ENCODE results near the gene C19orf67. TPM values are rescaled to one million over a fixed set of nuclear protein-coding genes. Genes with fewer than 3 reads are reported as not detected.

Gene C19orf67
- total and polyA plus RNA-seq, 10 donors, result 4.9 TPM; not detected in 9

DNA sequence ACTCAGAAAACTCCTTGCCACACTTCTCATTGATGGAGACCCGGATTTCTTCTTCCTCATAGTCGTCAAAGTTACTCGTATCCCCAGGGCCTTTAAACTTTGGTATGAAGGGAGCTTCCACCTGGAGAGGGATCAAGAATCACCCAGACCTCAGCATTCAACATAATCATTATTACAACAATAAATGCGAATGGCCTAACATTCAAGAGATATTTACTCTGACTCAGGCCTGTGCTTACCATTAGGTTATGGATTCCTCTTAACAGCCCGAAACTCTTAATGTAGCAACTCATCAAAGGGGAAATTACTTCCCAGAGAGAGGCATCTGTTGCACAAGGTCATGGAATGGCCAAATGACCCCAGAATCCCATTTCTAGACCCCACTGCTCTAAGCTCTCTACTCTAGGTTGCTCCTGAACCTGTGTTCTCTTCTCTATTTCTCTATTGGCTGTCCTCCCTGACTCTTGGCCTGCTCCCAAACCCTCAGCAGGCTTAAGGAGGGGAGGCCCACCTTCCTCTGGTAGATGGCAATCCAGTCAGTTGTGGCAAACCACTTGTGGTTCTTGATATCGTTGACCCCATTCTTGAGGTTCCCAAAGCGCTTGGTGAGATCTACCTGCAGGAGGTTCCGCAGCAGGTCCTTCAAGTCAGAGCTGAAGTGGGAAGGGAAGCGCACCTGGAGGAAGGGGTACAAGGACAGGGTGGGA is 7.7 kb upstream of the C19orf67 start:
- peaks cover 0 to 14% (median 11%) of the 10 kb centered on the region in 8 donors for H3K9me3 ChIP-seq
- intact Hi-C loops (cut with DNase I; ENCODE audit: low total_unique reads), result no loop called here
- no peak overlapping the region for H3K4me3 ChIP-seq
- no peak for DNase-seq
- WGBS, 5 donors, result 88 to 95% (median 93%) methylated on average over 9 of the region's 9 CpGs
- H3K36me3 ChIP-seq, result peaks cover 0 to 52% (median 26%) of the 10 kb centered on the region in 6 donors
- TF ChIP-seq, protein P1, sequence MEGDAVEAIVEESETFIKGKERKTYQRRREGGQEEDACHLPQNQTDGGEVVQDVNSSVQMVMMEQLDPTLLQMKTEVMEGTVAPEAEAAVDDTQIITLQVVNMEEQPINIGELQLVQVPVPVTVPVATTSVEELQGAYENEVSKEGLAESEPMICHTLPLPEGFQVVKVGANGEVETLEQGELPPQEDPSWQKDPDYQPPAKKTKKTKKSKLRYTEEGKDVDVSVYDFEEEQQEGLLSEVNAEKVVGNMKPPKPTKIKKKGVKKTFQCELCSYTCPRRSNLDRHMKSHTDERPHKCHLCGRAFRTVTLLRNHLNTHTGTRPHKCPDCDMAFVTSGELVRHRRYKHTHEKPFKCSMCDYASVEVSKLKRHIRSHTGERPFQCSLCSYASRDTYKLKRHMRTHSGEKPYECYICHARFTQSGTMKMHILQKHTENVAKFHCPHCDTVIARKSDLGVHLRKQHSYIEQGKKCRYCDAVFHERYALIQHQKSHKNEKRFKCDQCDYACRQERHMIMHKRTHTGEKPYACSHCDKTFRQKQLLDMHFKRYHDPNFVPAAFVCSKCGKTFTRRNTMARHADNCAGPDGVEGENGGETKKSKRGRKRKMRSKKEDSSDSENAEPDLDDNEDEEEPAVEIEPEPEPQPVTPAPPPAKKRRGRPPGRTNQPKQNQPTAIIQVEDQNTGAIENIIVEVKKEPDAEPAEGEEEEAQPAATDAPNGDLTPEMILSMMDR (IDR thresholded peaks at IDR 0.05 in 8 of 11, conservative IDR thresholded peaks at IDR 0.05 in 3 of 11), result no peak
- peak in 2 of 3 donors; percentile 21 to 25 for TF ChIP-seq POLR2AphosphoS5 (IDR thresholded peaks at IDR 0.05)
- H3K27ac ChIP-seq, result no peak overlapping the region
- H3K4me1 ChIP-seq, result peaks cover 0 to 39% (median 23%) of the 10 kb centered on the region in 6 donors
- no peaks in the 10 kb centered on the region for H3K27me3 ChIP-seq (replicated peaks in 1 of 7)

DNA sequence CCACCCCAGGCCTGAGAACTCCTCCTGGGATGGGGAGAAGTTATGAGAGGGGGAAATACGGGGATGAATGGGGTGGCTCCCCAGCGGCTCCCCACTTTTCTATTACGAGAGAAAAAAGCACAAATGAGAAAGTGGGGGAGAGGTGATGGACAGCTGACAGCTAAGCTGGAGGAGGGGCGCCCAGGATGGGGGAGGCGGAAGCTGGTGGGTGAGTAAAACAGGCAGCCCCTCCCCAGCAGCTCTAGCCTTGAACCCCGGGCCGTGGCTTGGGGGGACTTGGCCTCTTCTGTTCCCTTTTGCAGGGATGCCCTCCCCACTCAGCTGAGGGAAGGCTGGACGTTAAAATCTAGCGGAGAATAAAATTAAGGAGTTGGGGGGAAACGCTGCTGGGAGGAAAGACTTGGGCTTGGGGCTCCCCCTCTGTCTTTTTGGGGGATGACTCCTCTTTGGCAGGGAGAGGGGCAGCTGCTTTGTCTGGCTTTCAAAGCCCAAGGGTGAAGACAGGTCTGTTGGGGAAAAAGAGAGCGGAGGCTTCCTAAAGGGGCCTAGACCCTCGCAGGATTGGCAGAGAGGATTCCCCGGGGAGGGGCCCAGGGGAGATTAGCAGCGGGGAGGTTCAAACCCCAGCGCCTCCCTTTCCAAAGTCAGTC is 6.4 kb upstream of the C19orf67 start:
- H3K27me3 ChIP-seq (replicated peaks in 1 of 7), result no peaks in the 10 kb centered on the region
- DNase-seq, result peak; percentile 88
- H3K36me3 ChIP-seq, result peaks cover 0 to 47% (median 14%) of the 10 kb centered on the region in 6 donors
- H3K27ac ChIP-seq, result peak overlapping the region; percentile 93 to 99 (median 96)
- H3K4me1 ChIP-seq, result peaks cover 0 to 40% (median 23%) of the 10 kb centered on the region in 6 donors
- intact Hi-C loops (cut with DNase I; ENCODE audit: low total_unique reads), result no loop called here
- TF ChIP-seq, protein P1 (IDR thresholded peaks at IDR 0.05 in 8 of 11, conservative IDR thresholded peaks at IDR 0.05 in 3 of 11), result no peak
- TF ChIP-seq POLR2AphosphoS5 (IDR thresholded peaks at IDR 0.05), result no peak
- TF ChIP-seq POLR2A (IDR thresholded peaks at IDR 0.05), result no peak
- H3K9me3 ChIP-seq, result peaks cover 0 to 14% (median 11%) of the 10 kb centered on the region in 8 donors
- peak overlapping the region; percentile 76 to 96 (median 85) for H3K4me3 ChIP-seq
- WGBS, 5 donors, result 8 to 13% (median 10%) methylated on average over 15 of the region's 15 CpGs

DNA sequence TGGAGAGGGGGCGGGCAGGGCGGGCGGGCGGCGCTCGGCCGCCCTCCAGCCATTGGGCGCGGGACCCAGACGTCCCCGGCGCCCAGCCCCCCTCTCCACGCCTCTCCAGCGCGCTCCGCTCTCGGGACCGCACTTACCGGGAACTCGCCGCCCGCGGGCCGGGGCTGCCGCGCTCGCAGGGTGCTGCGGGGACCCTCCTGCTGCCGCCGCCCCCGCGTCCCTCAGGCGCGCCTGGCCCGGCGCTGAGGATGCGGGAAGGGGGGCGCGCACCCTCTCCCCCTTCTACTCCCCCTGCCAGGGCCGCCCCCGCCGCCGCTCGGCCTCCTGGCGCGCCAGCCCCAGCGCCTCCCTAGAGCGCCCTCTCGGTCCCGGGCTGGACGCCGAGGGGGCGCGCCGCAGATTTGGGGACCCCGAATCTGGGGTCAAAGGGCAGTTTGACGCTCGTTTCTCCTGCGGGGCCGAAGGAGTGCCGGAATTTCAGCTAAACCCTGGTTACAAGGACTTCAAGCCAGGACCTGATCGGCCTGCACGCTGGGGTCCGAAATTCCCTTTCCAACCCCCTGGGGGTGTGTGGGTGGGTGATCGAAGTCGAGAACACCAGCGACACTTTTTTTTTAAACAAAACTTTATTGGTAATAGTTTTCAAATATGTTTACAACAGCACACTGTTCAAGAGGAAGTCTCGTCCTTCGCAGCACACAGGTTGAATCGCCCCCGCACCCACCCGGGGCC is 5.7 kb upstream of the C19orf67 start:
- peak overlapping the region; percentile 93 to 99 (median 96) for H3K27ac ChIP-seq
- intact Hi-C loops (cut with DNase I; ENCODE audit: low total_unique reads), result no loop called here
- DNase-seq, result peak; percentile 95
- H3K4me1 ChIP-seq, result peaks cover 0 to 40% (median 23%) of the 10 kb centered on the region in 6 donors
- H3K9me3 ChIP-seq, result peaks cover 0 to 14% (median 11%) of the 10 kb centered on the region in 8 donors
- H3K4me3 ChIP-seq, result peak overlapping the region; percentile 76 to 96 (median 85)
- TF ChIP-seq POLR2AphosphoS5 (IDR thresholded peaks at IDR 0.05) (peak; percentile 82 to 87 (median 86)), POLR2A (IDR thresholded peaks at IDR 0.05) (peak in 2 of 3 donors; percentile 65 to 84)
- TF ChIP-seq, protein P1 (IDR thresholded peaks at IDR 0.05 in 8 of 11, conservative IDR thresholded peaks at IDR 0.05 in 3 of 11), result peak in 8 of 11 experiments; percentile 6 to 49 (median 30)
- peaks cover 0 to 40% (median 7%) of the 10 kb centered on the region in 6 donors for H3K36me3 ChIP-seq
- 0 to 1% (median 1%) methylated on average over 16 to 59 of the region's 72 CpGs for WGBS, 5 donors
- H3K27me3 ChIP-seq (replicated peaks in 1 of 7), result no peaks in the 10 kb centered on the region

Measured in spleen (tissue), 11 donors.